ENCODE data around the gene SYT9.

The SYT9 gene

DNA sequence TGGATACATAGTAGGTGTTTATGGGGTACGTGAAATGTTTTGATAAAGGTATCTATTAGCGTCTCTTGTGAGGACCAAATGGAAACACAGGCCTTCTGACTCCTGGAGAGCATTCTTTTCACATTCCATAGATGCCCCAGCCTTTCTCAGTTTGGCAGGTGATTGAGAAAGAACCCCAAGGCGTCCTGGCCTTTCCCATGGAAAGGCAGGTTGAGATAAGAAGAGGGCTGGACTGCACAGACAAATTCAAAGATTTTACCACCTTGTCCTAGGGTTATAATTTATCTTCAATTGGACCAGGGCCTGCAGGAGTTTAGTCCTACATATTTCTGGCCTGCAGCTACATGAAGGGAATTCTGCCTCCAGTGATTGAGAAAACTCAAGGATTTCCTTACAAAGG, 232.9 kb downstream of the SYT9 start:
- Histone ChIP-seq H3K36me3 (no peaks in the 10 kb centered on the region), H3K9me3 (no peaks in the 10 kb centered on the region), H3K4me1 (ENCODE audit: control insufficient read depth in 1 of 2, insufficient read depth in 1 of 2, low read depth in 1 of 2, low read length in 1 of 2) (no peaks in the 10 kb centered on the region), H3K4me3 (ENCODE audit: low read depth in 1 of 2, low read length in 1 of 2) (no peak overlapping the region), H3K27ac (no peak overlapping the region), H3K27me3 (no peaks in the 10 kb centered on the region)
- TF ChIP-seq, protein P1, sequence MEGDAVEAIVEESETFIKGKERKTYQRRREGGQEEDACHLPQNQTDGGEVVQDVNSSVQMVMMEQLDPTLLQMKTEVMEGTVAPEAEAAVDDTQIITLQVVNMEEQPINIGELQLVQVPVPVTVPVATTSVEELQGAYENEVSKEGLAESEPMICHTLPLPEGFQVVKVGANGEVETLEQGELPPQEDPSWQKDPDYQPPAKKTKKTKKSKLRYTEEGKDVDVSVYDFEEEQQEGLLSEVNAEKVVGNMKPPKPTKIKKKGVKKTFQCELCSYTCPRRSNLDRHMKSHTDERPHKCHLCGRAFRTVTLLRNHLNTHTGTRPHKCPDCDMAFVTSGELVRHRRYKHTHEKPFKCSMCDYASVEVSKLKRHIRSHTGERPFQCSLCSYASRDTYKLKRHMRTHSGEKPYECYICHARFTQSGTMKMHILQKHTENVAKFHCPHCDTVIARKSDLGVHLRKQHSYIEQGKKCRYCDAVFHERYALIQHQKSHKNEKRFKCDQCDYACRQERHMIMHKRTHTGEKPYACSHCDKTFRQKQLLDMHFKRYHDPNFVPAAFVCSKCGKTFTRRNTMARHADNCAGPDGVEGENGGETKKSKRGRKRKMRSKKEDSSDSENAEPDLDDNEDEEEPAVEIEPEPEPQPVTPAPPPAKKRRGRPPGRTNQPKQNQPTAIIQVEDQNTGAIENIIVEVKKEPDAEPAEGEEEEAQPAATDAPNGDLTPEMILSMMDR (IDR thresholded peaks at IDR 0.05), result no peak

DNA sequence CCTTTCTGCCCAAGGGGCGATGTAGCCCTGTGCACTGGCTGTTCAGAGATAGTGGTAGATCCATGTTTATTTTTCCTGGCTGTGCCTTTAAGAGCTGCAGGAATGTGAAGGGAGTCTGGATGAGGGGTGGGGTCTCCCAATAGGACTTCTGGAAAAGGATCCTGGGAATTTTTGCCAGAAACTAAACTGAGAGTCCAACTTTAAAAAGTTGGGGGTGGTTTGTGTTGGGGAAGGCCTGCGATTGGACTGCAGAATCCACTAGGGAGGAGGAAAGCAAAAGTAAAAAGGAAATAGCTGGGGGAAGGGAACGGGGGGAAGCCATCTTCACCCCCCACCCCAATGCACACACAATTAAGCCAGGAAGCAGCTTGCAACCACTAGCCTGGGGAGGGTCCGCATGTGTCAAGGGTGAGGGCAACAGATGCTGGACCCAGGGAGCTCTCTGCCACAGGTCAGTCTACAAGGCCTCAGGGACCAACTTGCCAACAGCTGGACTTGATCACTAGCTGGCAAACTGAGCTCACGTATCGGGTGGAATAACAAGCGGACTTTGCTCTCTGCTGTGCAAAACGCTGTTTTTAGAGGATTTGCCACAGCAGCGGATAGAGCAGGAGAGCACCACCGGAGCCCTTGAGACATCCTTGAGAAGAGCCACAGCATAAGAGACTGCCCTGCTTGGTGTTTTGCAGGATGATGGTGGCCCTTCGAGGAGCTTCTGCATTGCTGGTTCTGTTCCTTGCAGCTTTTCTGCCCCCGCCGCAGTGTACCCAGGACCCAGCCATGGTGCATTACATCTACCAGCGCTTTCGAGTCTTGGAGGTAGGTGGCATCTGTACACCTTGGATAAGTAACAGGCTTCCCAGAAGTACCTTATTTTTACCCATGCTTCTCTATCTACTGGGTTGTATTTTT, 233.7 kb downstream of the SYT9 start, which contains the start of gene OLFML1:
Gene OLFML1, plus strand, starts transcription at position 321 of the 912 bp plus-strand sequence. Its CDS starts 370 bp downstream, at position 691.
- Histone ChIP-seq H3K4me3 (ENCODE audit: low read depth in 1 of 2, low read length in 1 of 2) (no peak within 1 kb of the TSS), H3K36me3 (no peaks in the 10 kb centered on the region), H3K9me3 (no peaks in the 10 kb centered on the region), H3K4me1 (ENCODE audit: control insufficient read depth in 1 of 2, insufficient read depth in 1 of 2, low read depth in 1 of 2, low read length in 1 of 2) (no peaks in the 10 kb centered on the region), H3K27me3 (no peaks in the 10 kb centered on the region), H3K27ac (no peak within 1 kb of the TSS)
- TF ChIP-seq, protein P1 (IDR thresholded peaks at IDR 0.05), result no peak

DNA sequence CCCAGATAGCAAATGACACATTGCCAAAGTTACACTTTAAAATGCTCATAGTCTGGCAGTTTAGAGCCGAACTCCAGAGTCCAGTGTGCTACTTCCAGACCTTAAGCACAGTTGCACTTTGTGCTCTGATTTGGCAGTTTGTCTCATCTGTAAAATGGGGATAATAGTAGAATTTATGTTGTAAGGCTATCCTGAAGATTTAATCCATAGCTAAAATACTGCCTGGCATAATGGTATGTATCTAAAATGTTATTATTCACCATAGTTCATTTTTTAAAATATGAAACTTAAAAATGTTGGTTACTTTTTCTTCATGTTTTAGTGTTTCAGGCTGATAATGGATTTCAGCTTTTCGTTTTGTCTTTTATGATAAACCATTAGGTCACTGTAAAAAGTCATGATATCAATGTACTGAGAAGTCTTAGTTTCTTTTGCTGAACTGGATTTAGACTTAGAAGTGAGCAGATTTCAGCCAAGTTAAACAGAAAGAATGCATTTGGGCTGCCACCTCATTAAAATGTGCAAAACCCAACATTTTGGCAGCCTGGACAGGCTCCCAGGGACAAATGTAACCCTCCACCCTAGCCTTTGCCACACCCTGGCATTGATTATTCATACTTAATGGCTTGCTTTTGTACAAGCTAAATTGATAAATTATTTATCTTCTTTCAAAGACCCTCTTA, 234.5 kb downstream of the SYT9 start:
- H3K4me3 ChIP-seq (ENCODE audit: low read depth in 1 of 2, low read length in 1 of 2), result no peak overlapping the region
- H3K27me3 ChIP-seq, result no peaks in the 10 kb centered on the region

DNA sequence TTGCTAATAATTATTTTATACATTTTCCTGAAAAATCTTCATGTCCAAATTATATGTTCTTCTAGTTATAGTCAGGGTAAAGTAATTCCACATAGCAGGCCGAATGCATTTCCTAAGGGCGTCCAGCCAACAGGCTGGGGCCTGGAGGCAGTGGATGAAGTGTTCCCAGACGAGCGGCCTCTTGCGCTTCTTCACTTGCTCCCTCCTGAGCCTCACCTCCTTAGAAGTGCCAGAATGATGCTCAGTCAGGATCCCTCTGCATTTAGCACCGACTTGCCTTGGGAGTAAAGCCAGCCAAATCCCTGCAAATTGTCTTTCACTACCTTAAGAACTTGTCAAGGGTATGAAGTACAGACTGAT, 235.1 kb downstream of the SYT9 start:
- Histone ChIP-seq H3K27ac (no peak overlapping the region), H3K4me3 (ENCODE audit: low read depth in 1 of 2, low read length in 1 of 2) (no peak overlapping the region), H3K27me3 (no peaks in the 10 kb centered on the region), H3K36me3 (no peaks in the 10 kb centered on the region), H3K9me3 (no peaks in the 10 kb centered on the region), H3K4me1 (ENCODE audit: control insufficient read depth in 1 of 2, insufficient read depth in 1 of 2, low read depth in 1 of 2, low read length in 1 of 2) (no peaks in the 10 kb centered on the region)
- TF ChIP-seq, protein P1 (IDR thresholded peaks at IDR 0.05), result no peak

More for the DNA sequence above, 234.5 kb downstream of the SYT9 start:
- Histone ChIP-seq H3K36me3 (no peaks in the 10 kb centered on the region), H3K4me1 (ENCODE audit: control insufficient read depth in 1 of 2, insufficient read depth in 1 of 2, low read depth in 1 of 2, low read length in 1 of 2) (no peaks in the 10 kb centered on the region), H3K27ac (no peak overlapping the region), H3K9me3 (no peaks in the 10 kb centered on the region)
- TF ChIP-seq, protein P1 (IDR thresholded peaks at IDR 0.05), result no peak

DNA sequence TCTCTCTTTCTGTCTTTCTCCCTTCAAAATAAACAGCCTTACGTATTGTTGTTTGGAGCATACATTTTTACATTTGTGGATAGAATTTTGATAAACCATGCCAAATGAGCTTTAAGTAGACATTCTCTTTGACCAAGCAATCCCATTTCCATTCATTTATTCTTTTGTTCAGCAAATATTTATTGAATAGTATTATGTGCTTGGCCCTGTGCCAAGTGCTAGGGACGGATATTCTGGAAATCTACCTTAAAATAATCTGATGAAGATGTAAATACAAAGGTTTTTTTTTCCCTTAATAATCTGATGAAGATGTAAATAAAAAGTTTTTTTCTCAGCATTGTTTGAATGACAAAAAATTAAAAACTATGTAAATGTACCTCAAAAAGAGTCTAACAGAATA, 235.7 kb downstream of the SYT9 start:
- TF ChIP-seq, protein P1 (IDR thresholded peaks at IDR 0.05), result no peak
- H3K27ac ChIP-seq, result no peak overlapping the region
- no peak overlapping the region for H3K4me3 ChIP-seq (ENCODE audit: low read depth in 1 of 2, low read length in 1 of 2)
- H3K9me3 ChIP-seq, result no peaks in the 10 kb centered on the region
- H3K27me3 ChIP-seq, result no peaks in the 10 kb centered on the region
- H3K4me1 ChIP-seq (ENCODE audit: control insufficient read depth in 1 of 2, insufficient read depth in 1 of 2, low read depth in 1 of 2, low read length in 1 of 2), result no peaks in the 10 kb centered on the region
- H3K36me3 ChIP-seq, result no peaks in the 10 kb centered on the region
